IMR-90 (cell line): ENCODE measurements around the gene IGF1R. TPM values are rescaled to one million over a fixed set of nuclear protein-coding genes. Genes with fewer than 3 reads are reported as not detected.

Experiments
- ATAC-seq: fragments of 200-7000 bp; cut with Tn5 transposase; 2 replicates; pipeline ENCODE4 v1.9.1; 2020; ENCODE audit warnings: low read depth, mild to moderate bottlenecking, moderate library complexity
- BruUV-seq: library from RNA; stranded (reverse); fragments of 400-500 nt; replicated peaks from 2 replicates; lab custom pipeline; 2021; lab: Mats Ljungman, UMichigan
- CTCF ChIA-PET: fragments of 300-600 bp; formaldehyde crosslinking; extraction: SDS; loops from one replicate; lab custom pipeline; 2021; ENCODE audit warnings: antibody characterized with exemption; lab: Yijun Ruan, JAX
- POLR2A ChIA-PET: fragments of 300-600 bp; sonication (Branson Sonifier 250); formaldehyde crosslinking; loops from one replicate; lab custom pipeline; 2022; ENCODE audit warnings: antibody characterized with exemption; ENCODE audit not compliant: unreplicated experiment; lab: Charles Lee
- DNase-seq: peaks from one replicate; pipeline ENCODE4 v3.0.0; 2013
- H2AFZ ChIP-seq: replicated peaks from 2 replicates; pipeline ENCODE3; 2013; ENCODE audit warnings: low read length, mild to moderate bottlenecking; ENCODE audit not compliant: poor library complexity
- H2AK5ac ChIP-seq: 2 replicates; pipeline ENCODE4 v1.6.1; 2013; ENCODE audit warnings: low read depth, low read length, inconsistent platforms
- H2AK9ac ChIP-seq: replicated peaks from 2 replicates; pipeline ENCODE3; 2013; ENCODE audit warnings: mild to moderate bottlenecking, low read depth, low read length, moderate library complexity; ENCODE audit not compliant: poor library complexity
- H2BK120ac ChIP-seq: 2 replicates; pipeline ENCODE4 v1.6.1; 2013; ENCODE audit warnings: low read depth, low read length, inconsistent platforms
- H2BK15ac ChIP-seq: 3 replicates; pipeline ENCODE4 v1.6.1; 2013; ENCODE audit warnings: low read depth, low read length, inconsistent platforms
- H2BK20ac ChIP-seq: 2 replicates; pipeline ENCODE4 v1.6.1; 2013; ENCODE audit warnings: low read depth, mild to moderate bottlenecking, inconsistent platforms, low read length, moderate library complexity
- H2BK5ac ChIP-seq: 2 replicates; pipeline ENCODE4 v1.6.1; 2013; ENCODE audit warnings: mild to moderate bottlenecking, low read depth, low read length, inconsistent platforms; ENCODE audit not compliant: poor library complexity, severe bottlenecking
- H3K14ac ChIP-seq: replicated peaks from 2 replicates; pipeline ENCODE4 v1.6.1; 2013; ENCODE audit warnings: low read depth, low read length, inconsistent platforms
- H3K18ac ChIP-seq: 2 replicates; pipeline ENCODE4 v1.6.1; 2013; ENCODE audit warnings: low read depth, low read length, control low read depth
- H3K23ac ChIP-seq: 2 replicates; pipeline ENCODE4 v1.6.1; 2013; ENCODE audit warnings: low read depth, low read length, inconsistent platforms
- H3K27ac ChIP-seq: 2 replicates; pipeline ENCODE4 v1.5.1; 2013; ENCODE audit warnings: mild to moderate bottlenecking, control low read depth, low read length; ENCODE audit not compliant: insufficient read depth
- H3K27me3 ChIP-seq: 2 replicates; pipeline ENCODE4 v1.6.1; 2013; ENCODE audit warnings: low read length; ENCODE audit not compliant: control insufficient read depth, insufficient read depth
- H3K36me3 ChIP-seq: 2 replicates; pipeline ENCODE4 v1.6.1; 2013; ENCODE audit warnings: low read length, mixed read lengths; ENCODE audit not compliant: control insufficient read depth, insufficient read depth
- H3K4ac ChIP-seq: 2 replicates; pipeline ENCODE4 v1.6.1; 2013; ENCODE audit warnings: low read depth, low read length, inconsistent platforms
- H3K4me1 ChIP-seq: 2 replicates; pipeline ENCODE4 v1.6.1; 2013; ENCODE audit warnings: low read length, mixed read lengths; ENCODE audit not compliant: control insufficient read depth, insufficient read depth
- H3K4me2 ChIP-seq: 2 replicates; pipeline ENCODE4 v1.6.1; 2013; ENCODE audit warnings: low read depth, mild to moderate bottlenecking, control low read depth, low read length, moderate library complexity
- H3K4me3 ChIP-seq: 2 replicates; pipeline ENCODE4 v1.5.1; 2013; ENCODE audit warnings: low read depth, mild to moderate bottlenecking, control low read depth, low read length, moderate library complexity; ENCODE audit not compliant: insufficient read depth
- H3K56ac ChIP-seq: 2 replicates; pipeline ENCODE4 v1.6.1; 2013; ENCODE audit warnings: low read length, inconsistent platforms; ENCODE audit not compliant: insufficient read depth; ENCODE audit errors: extremely low read depth
- H3K79me1 ChIP-seq, 2 experiments: 2 replicates each; pipeline ENCODE4 v1.6.1; 2013; ENCODE audit warnings: low read length in 2 of 2, inconsistent platforms in 1 of 2, low read depth in 1 of 2
- H3K9ac ChIP-seq: 2 replicates; pipeline ENCODE4 v1.6.1; 2013; ENCODE audit warnings: low read depth, low read length, control low read depth
- H3K9me1 ChIP-seq: 2 replicates; pipeline ENCODE4 v1.6.1; 2013; ENCODE audit warnings: low read length, inconsistent platforms; ENCODE audit not compliant: insufficient read depth
- H3K9me3 ChIP-seq: 2 replicates; pipeline ENCODE4 v1.6.1; 2013; ENCODE audit warnings: low read length; ENCODE audit not compliant: control insufficient read depth, insufficient read depth
- H4K20me1 ChIP-seq: 2 replicates; pipeline ENCODE4 v1.6.1; 2013; ENCODE audit warnings: low read length, inconsistent platforms; ENCODE audit not compliant: insufficient read depth
- H4K5ac ChIP-seq: 2 replicates; pipeline ENCODE4 v1.6.1; 2013; ENCODE audit warnings: mild to moderate bottlenecking, low read depth, low read length, control low read depth
- H4K8ac ChIP-seq, 2 experiments: 2 replicates each; pipeline ENCODE4 v1.6.1; 2013; ENCODE audit warnings: low read depth in 2 of 2, low read length in 2 of 2, control low read depth in 1 of 2, inconsistent platforms in 1 of 2
- H4K91ac ChIP-seq: 2 replicates; pipeline ENCODE4 v1.6.1; 2013; ENCODE audit warnings: low read depth, low read length, inconsistent platforms; ENCODE audit not compliant: insufficient read depth
- BHLHE40 ChIP-seq: fragments of 150-350 bp; IDR thresholded peaks from 2 replicates; pipeline ENCODE4 v1.6.1; 2016; ENCODE audit warnings: mild to moderate bottlenecking, low read depth, low read length
- CEBPB ChIP-seq: IDR thresholded peaks from 2 replicates; pipeline ENCODE4 v1.6.1; 2012; ENCODE audit warnings: low read depth, low read length, improper control_type of control experiment
- FOS ChIP-seq: fragments of 150-350 bp; IDR thresholded peaks from 2 replicates; pipeline ENCODE4 v1.6.1; 2016; ENCODE audit warnings: low read depth, low read length
- MXI1 ChIP-seq: IDR thresholded peaks from 2 replicates; pipeline ENCODE4 v1.6.1; 2012; ENCODE audit warnings: low read depth, mild to moderate bottlenecking, low read length, moderate library complexity, borderline replicate concordance
- NFE2L2 ChIP-seq: fragments of 150-350 bp; IDR thresholded peaks from 2 replicates; pipeline ENCODE4 v1.6.1; 2016; ENCODE audit warnings: low read depth, mild to moderate bottlenecking, low read length
- POLR2A ChIP-seq: IDR thresholded peaks from 2 replicates; pipeline ENCODE4 v1.6.1; 2012; ENCODE audit warnings: mild to moderate bottlenecking, low read depth, low read length
- RAD21 ChIP-seq: IDR thresholded peaks from 2 replicates; pipeline ENCODE4 v1.6.1; 2012; ENCODE audit warnings: low read length, improper control_type of control experiment
- RCOR1 ChIP-seq: IDR thresholded peaks from 2 replicates; pipeline ENCODE4 v1.6.1; 2012; ENCODE audit warnings: mild to moderate bottlenecking, low read length, improper control_type of control experiment; ENCODE audit not compliant: insufficient replicate concordance
- RFX5 ChIP-seq: IDR thresholded peaks from 2 replicates; pipeline ENCODE4 v1.8.0; 2012; ENCODE audit warnings: low read depth, mild to moderate bottlenecking, low read length, moderate library complexity
- WGBS, 2 experiments: methylation state at CpG; one replicate each; pipeline versions ENCODE4 v1.1.5 to v1.1.7; 2013; ENCODE audit warnings: missing lambda C conversion rate in 2 of 2; ENCODE audit not compliant: insufficient read length in 1 of 2; ENCODE audit errors: extremely low coverage in 2 of 2; 5-methylcytosine and 5-hydroxymethylcytosine counted together
- dilution Hi-C: fragments of 300-500 bp; cut with HindIII; formaldehyde crosslinking; loops from one replicate; pipeline ENCODE4 v1.14.3; 2018; ENCODE audit warnings: low sequenced_read_pairs; ENCODE audit not compliant: unreplicated experiment
- in situ Hi-C: fragments of 300-500 bp; cut with MboI; formaldehyde crosslinking; loops from 3 replicates; pipeline ENCODE4 v1.14.3; 2019; ENCODE audit warnings: low sequenced_read_pairs, inconsistent platforms, mixed read lengths
- intact Hi-C: fragments of 100-400 bp; cut with micrococcal nuclease; formaldehyde crosslinking; loops from 2 replicates; pipeline ENCODE4 v1.10.0; 2022
- polyA plus RNA-seq, 3 experiments: library from polyadenylated mRNA; depleted of rRNA; stranded (reverse); fragments of >200 nt; gene quantifications; 2 replicates each; pipeline ENCODE4 v1.2.3, GENCODE V29; 2012; ENCODE audit warnings: low replicate concordance in 1 of 3
- total RNA-seq: library from RNA; depleted of rRNA; stranded (reverse); fragments of >200 nt; gene quantifications from 2 replicates; pipeline ENCODE4 v1.2.3, GENCODE V29; 2012
- TF ChIP-seq, protein P1 (sequence below): conservative IDR thresholded peaks from 2 replicates; pipeline ENCODE4 v1.5.1; 2012; ENCODE audit warnings: mild to moderate bottlenecking, low read depth, low read length, improper control_type of control experiment

IGF1R gene
- total and polyA plus RNA-seq, 2 of the 4 experiments (the other 2 are of a cell fraction): 24.0 to 24.9 TPM

DNA sequence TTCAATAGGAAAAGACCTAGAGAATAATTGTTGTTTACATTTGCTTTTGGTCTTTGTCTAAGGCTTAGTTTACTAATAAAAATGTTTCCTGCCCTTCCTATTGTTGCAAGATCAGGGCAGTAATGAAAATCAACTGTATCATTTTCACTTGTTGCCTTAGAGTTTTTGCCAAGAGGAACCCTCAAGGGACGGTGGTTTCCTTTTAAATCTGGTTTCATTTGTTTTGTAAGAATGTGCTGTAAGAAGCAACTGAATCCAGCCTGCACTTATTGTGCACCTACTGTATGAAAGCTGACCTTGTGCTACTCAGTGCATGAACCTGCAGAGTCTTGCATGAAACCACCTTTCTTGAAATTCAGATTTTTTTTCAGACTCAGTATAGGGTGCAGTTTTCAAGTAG lies 5.3 kb downstream of the IGF1R start:
- Histone ChIP-seq H2BK120ac (no peak overlapping the region), H3K9me3 (no peaks in the 10 kb centered on the region), H3K4ac (no peak overlapping the region), H3K4me2 (peak overlapping the region; percentile 34; the same call in 1 of the 2 replicates), H3K56ac (no peak overlapping the region), H3K27ac (no peak overlapping the region), H3K4me3 (no peak overlapping the region), H3K27me3 (no peaks in the 10 kb centered on the region), H4K5ac (no peak overlapping the region), H3K4me1 (peaks cover 14% of the 10 kb centered on the region), H2BK5ac (no peak overlapping the region), H3K23ac (peak overlapping the region; percentile 90), H2AFZ (no peak overlapping the region), H3K18ac (no peak overlapping the region), H2BK20ac (no peak overlapping the region), H3K9ac (no peak overlapping the region), H3K14ac (no peak overlapping the region), H3K79me1 (peaks cover 0 to 45% of the 10 kb centered on the region in 2 experiments; a peak in 3 of 4 replicates), H4K91ac (no peak overlapping the region), H4K8ac (no peak overlapping the region), H2BK15ac (no peak overlapping the region), H4K20me1 (peaks cover 77% of the 10 kb centered on the region), H3K9me1 (peaks cover 11% of the 10 kb centered on the region), H2AK5ac (no peak overlapping the region), H2AK9ac (no peak overlapping the region), H3K36me3 (peaks cover 3% of the 10 kb centered on the region)
- intact Hi-C loops: loop anchor here (5.0 kb wide), 1 partner anchor 74 kb away; no protein-coding TSS in a partner anchor
- in situ Hi-C loops: loop anchor here (10.0 kb wide), 1 partner anchor 421 kb away; no protein-coding TSS in a partner anchor
- no CpG with 5 or more reads among the region's 1 CpG for WGBS, 2 experiments
- ATAC-seq (no peak), DNase-seq (no peak)
- POLR2A ChIA-PET: no interaction called here
- BruUV-seq: no TSS peak
- dilution Hi-C loops: no loop called here
- no peak for TF ChIP-seq BHLHE40
- TF ChIP-seq NFE2L2: no peak
- no peak for TF ChIP-seq RAD21
- TF ChIP-seq RCOR1: no peak
- no peak for TF ChIP-seq FOS
- no peak for TF ChIP-seq RFX5
- TF ChIP-seq POLR2A: no peak
- TF ChIP-seq CEBPB: no peak
- no peak for TF ChIP-seq MXI1
- TF ChIP-seq, protein P1, sequence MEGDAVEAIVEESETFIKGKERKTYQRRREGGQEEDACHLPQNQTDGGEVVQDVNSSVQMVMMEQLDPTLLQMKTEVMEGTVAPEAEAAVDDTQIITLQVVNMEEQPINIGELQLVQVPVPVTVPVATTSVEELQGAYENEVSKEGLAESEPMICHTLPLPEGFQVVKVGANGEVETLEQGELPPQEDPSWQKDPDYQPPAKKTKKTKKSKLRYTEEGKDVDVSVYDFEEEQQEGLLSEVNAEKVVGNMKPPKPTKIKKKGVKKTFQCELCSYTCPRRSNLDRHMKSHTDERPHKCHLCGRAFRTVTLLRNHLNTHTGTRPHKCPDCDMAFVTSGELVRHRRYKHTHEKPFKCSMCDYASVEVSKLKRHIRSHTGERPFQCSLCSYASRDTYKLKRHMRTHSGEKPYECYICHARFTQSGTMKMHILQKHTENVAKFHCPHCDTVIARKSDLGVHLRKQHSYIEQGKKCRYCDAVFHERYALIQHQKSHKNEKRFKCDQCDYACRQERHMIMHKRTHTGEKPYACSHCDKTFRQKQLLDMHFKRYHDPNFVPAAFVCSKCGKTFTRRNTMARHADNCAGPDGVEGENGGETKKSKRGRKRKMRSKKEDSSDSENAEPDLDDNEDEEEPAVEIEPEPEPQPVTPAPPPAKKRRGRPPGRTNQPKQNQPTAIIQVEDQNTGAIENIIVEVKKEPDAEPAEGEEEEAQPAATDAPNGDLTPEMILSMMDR: no peak
- CTCF ChIA-PET: no interaction called here
